OCI-LY3 (cell line): ENCODE results near the gene CAD.

ENCODE experiments used
- H2AFZ ChIP-seq: fragments of 200-600, 300-600 bp; shearing (Covaris generic); 2 replicates; pipeline ENCODE4 v1.6.0; 2014; ENCODE audit warnings: antibody characterized with exemption, low read depth, low read length
- H3K27ac ChIP-seq: fragments of 200-600, 300-600 bp; sonication (generic); 2 replicates; pipeline ENCODE4 v1.5.1; 2014; ENCODE audit warnings: mild to moderate bottlenecking, low read length, moderate library complexity, mixed read lengths
- H3K27me3 ChIP-seq: fragments of 200-600, 300-600 bp; sonication (generic); 2 replicates; pipeline ENCODE4 v1.6.1; 2014; ENCODE audit warnings: low read depth, low read length, mixed read lengths
- H3K36me3 ChIP-seq: fragments of 200-600, 300-600 bp; sonication (generic); replicated peaks from 2 replicates; pipeline ENCODE3; 2014; ENCODE audit warnings: low read depth, low read length, mixed read lengths
- H3K4me1 ChIP-seq: fragments of 300-600, 200-600 bp; sonication (generic); 2 replicates; pipeline ENCODE4 v1.6.1; 2014; ENCODE audit warnings: low read length, mixed read lengths
- H3K4me2 ChIP-seq: fragments of 200-600, 300-600 bp; sonication (generic); 2 replicates; pipeline ENCODE4 v1.6.1; 2014; ENCODE audit warnings: low read length, mixed read lengths
- H3K4me3 ChIP-seq: fragments of 300-600, 200-600 bp; sonication (generic); 2 replicates; pipeline ENCODE4 v1.5.1; 2014; ENCODE audit warnings: antibody characterized with exemption, mild to moderate bottlenecking, low read length, moderate library complexity
- H3K79me2 ChIP-seq: fragments of 300-600, 200-600 bp; shearing (Covaris generic); 2 replicates; pipeline ENCODE4 v1.6.1; 2014; ENCODE audit warnings: mild to moderate bottlenecking, low read length, mixed read lengths
- H3K9ac ChIP-seq: fragments of 300-600, 200-600 bp; shearing (Covaris generic); 2 replicates; pipeline ENCODE4 v1.6.0; 2014; ENCODE audit warnings: mild to moderate bottlenecking, low read length, moderate library complexity
- H3K9me3 ChIP-seq: fragments of 200-600, 300-600 bp; shearing (Covaris generic); 2 replicates; pipeline ENCODE4 v1.6.1; 2014; ENCODE audit warnings: low read length, mixed read lengths; ENCODE audit not compliant: insufficient read depth
- H4K20me1 ChIP-seq: fragments of 200-600, 300-600 bp; sonication (generic); 2 replicates; pipeline ENCODE4 v1.6.1; 2016; ENCODE audit warnings: low read length, mixed read lengths; ENCODE audit not compliant: insufficient read depth
- EZH2phosphoT487 ChIP-seq: fragments of 200-600 bp; shearing (Covaris generic); IDR thresholded peaks from 2 replicates; pipeline ENCODE4 v1.6.1; 2018; ENCODE audit warnings: antibody characterized with exemption, mixed run types, low read depth
- TF ChIP-seq, protein P1 (sequence below): fragments of 200-600, 300-600 bp; sonication (generic); IDR thresholded peaks from 2 replicates; pipeline ENCODE4 v1.5.1; 2014; ENCODE audit warnings: antibody characterized with exemption, low read length, low read depth

Gene CAD

DNA sequence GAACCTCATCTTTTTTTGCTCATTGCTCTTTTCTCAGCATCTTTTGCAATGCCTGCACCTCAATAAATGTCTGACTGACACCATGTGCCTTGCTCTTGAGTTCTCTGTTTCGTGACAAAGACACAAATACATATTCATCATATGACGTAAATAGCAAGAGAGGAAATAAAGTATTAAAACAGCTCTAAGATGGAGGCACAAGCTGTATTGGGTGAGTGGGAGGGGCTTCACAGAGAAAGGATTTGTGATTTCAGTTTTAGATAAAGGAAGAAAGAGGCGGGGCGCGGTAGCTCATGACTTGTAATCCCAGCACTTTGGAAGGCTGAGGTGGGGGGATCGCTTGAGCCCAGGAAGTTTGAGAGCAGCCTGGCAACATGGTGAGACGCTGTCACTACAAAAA lies 2.9 kb downstream of the CAD start:
- Histone ChIP-seq H3K27me3 (no peaks in the 10 kb centered on the region), H3K4me1 (peaks cover 17% of the 10 kb centered on the region), H3K4me2 (no peak overlapping the region), H3K36me3 (peaks cover 55% of the 10 kb centered on the region), H4K20me1 (no peaks in the 10 kb centered on the region), H3K9me3 (no peaks in the 10 kb centered on the region), H3K79me2 (peaks cover 36% of the 10 kb centered on the region), H3K9ac (no peak overlapping the region), H3K4me3 (no peak overlapping the region), H3K27ac (no peak overlapping the region), H2AFZ (no peak overlapping the region)
- no peak for TF ChIP-seq EZH2phosphoT487
- TF ChIP-seq, protein P1, sequence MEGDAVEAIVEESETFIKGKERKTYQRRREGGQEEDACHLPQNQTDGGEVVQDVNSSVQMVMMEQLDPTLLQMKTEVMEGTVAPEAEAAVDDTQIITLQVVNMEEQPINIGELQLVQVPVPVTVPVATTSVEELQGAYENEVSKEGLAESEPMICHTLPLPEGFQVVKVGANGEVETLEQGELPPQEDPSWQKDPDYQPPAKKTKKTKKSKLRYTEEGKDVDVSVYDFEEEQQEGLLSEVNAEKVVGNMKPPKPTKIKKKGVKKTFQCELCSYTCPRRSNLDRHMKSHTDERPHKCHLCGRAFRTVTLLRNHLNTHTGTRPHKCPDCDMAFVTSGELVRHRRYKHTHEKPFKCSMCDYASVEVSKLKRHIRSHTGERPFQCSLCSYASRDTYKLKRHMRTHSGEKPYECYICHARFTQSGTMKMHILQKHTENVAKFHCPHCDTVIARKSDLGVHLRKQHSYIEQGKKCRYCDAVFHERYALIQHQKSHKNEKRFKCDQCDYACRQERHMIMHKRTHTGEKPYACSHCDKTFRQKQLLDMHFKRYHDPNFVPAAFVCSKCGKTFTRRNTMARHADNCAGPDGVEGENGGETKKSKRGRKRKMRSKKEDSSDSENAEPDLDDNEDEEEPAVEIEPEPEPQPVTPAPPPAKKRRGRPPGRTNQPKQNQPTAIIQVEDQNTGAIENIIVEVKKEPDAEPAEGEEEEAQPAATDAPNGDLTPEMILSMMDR, result no peak

- Histone ChIP-seq H3K27ac (no peak overlapping the region), H3K27me3 (no peaks in the 10 kb centered on the region), H3K4me3 (no peak overlapping the region), H3K36me3 (peaks cover 59% of the 10 kb centered on the region), H4K20me1 (no peaks in the 10 kb centered on the region), H3K9me3 (no peaks in the 10 kb centered on the region), H3K79me2 (peaks cover 36% of the 10 kb centered on the region), H3K4me1 (peaks cover 17% of the 10 kb centered on the region), H2AFZ (no peak overlapping the region), H3K4me2 (no peak overlapping the region), H3K9ac (no peak overlapping the region)
- TF ChIP-seq EZH2phosphoT487, result no peak
- TF ChIP-seq, protein P1, result no peak
Observed at GRCh38 chr2:27221166-27221565, 4.0 kb downstream of the CAD start.

- TF ChIP-seq, protein P1, result no peak
- no peak for TF ChIP-seq EZH2phosphoT487
- peaks cover 30% of the 10 kb centered on the region for H3K79me2 ChIP-seq
- peaks cover 68% of the 10 kb centered on the region for H3K36me3 ChIP-seq
Observed at GRCh38 chr2:27222407-27222806, 5.2 kb downstream of the CAD start.

DNA sequence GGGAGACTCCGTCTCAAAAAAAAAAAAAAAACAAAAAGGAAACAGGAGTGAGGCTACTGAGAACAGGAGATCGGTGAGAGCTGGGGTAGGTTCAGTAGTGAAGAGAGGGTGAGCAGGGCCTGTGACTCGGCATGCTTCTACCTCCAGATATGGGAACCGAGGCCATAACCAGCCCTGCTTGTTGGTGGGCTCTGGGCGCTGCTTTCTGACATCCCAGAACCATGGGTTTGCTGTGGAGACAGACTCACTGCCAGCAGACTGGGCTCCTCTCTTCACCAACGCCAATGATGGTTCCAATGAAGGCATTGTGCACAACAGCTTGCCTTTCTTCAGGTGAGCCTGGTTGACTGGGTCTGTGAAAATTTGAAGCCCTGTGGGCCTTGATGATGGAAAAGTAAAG lies 6.2 kb downstream of the CAD start:
- TF ChIP-seq, protein P1, result no peak
- no peak for TF ChIP-seq EZH2phosphoT487
- Histone ChIP-seq H3K4me1 (peaks cover 6% of the 10 kb centered on the region), H2AFZ (no peak overlapping the region), H4K20me1 (no peaks in the 10 kb centered on the region), H3K27me3 (no peaks in the 10 kb centered on the region), H3K27ac (no peak overlapping the region), H3K9me3 (no peaks in the 10 kb centered on the region), H3K4me3 (no peak overlapping the region), H3K36me3 (peaks cover 76% of the 10 kb centered on the region), H3K4me2 (no peak overlapping the region), H3K9ac (no peak overlapping the region), H3K79me2 (peaks cover 20% of the 10 kb centered on the region)

More at GRCh38 chr2:27222407-27222806, 5.2 kb downstream of the CAD start:
- Histone ChIP-seq H3K9ac (no peak overlapping the region), H3K4me2 (no peak overlapping the region), H3K4me1 (peaks cover 11% of the 10 kb centered on the region), H3K4me3 (no peak overlapping the region), H4K20me1 (no peaks in the 10 kb centered on the region), H3K27ac (no peak overlapping the region), H3K9me3 (no peaks in the 10 kb centered on the region), H2AFZ (no peak overlapping the region), H3K27me3 (no peaks in the 10 kb centered on the region)
